Panc1 (cell line): ENCODE results near the gene CDK5RAP3. TPM values are rescaled to one million over a fixed set of nuclear protein-coding genes. Genes with fewer than 3 reads are reported as not detected.

Source experiments
- ATAC-seq: fragments of 200-7000 bp; cut with Tn5 transposase; 2 replicates; pipeline ENCODE4 v1.9.1; 2020; ENCODE audit warnings: mild to moderate bottlenecking, moderate library complexity
- BruUV-seq: library from RNA; stranded (reverse); fragments of 400-500 nt; replicated peaks from 2 replicates; lab custom pipeline; 2021; lab: Mats Ljungman, UMichigan
- CTCF ChIA-PET: fragments of 300-600 bp; sonication (Branson Sonifier 250); formaldehyde crosslinking; loops from one replicate; lab custom pipeline; 2022; ENCODE audit warnings: antibody characterized with exemption; lab: Charles Lee
- POLR2A ChIA-PET: fragments of 300-600 bp; sonication (Branson Sonifier 250); formaldehyde crosslinking; loops from one replicate; lab custom pipeline; 2022; ENCODE audit warnings: antibody characterized with exemption; lab: Charles Lee
- DNase-seq: peaks from one replicate; pipeline ENCODE4 v3.0.0-alpha.2; 2010; ENCODE audit warnings: low read depth, low spot score
- H3K27ac ChIP-seq: 2 replicates; pipeline ENCODE4 v1.5.1; 2011; ENCODE audit warnings: mild to moderate bottlenecking, low read length, inconsistent platforms
- H3K27me3 ChIP-seq: fragments of 200-500 bp; sonication (Bioruptor generic); 2 replicates; pipeline ENCODE4 v1.6.0; 2014; ENCODE audit warnings: low read length, inconsistent platforms; ENCODE audit not compliant: control insufficient read depth, insufficient read depth
- H3K36me3 ChIP-seq: fragments of 200-500 bp; sonication (Bioruptor generic); 2 replicates; pipeline ENCODE4 v1.5.1; 2014; ENCODE audit warnings: inconsistent platforms, mild to moderate bottlenecking, low read length, moderate library complexity; ENCODE audit not compliant: control insufficient read depth, insufficient read depth
- H3K4me1 ChIP-seq: 2 replicates; pipeline ENCODE4 v1.5.1; 2011; ENCODE audit warnings: inconsistent platforms, mild to moderate bottlenecking, low read length, moderate library complexity; ENCODE audit not compliant: control insufficient read depth, insufficient read depth
- H3K4me3 ChIP-seq, 2 experiments: 2 replicates each; pipeline ENCODE4 v1.5.1; 2011 to 2012; ENCODE audit warnings: low read depth in 2 of 2, low read length in 2 of 2, mild to moderate bottlenecking in 2 of 2, inconsistent platforms in 1 of 2, moderate library complexity in 1 of 2
- H3K9me3 ChIP-seq: fragments of 200-500 bp; sonication (Bioruptor generic); 2 replicates; pipeline ENCODE4 v1.5.1; 2014; ENCODE audit warnings: low read depth, mild to moderate bottlenecking, inconsistent platforms, low read length, moderate library complexity; ENCODE audit not compliant: control insufficient read depth, insufficient read depth
- CTCF ChIP-seq: fragments of 450-650 bp; IDR thresholded peaks from 2 replicates; pipeline ENCODE4 v1.5.1; 2017; ENCODE audit warnings: mild to moderate bottlenecking
- POLR2AphosphoS5 ChIP-seq: IDR thresholded peaks from 2 replicates; pipeline ENCODE4 v1.6.1; 2012; ENCODE audit warnings: mild to moderate bottlenecking, low read depth, low read length, moderate library complexity
- REST ChIP-seq, 2 experiments: IDR thresholded peaks; 2 replicates each; pipeline ENCODE4 v1.6.1; 2011 to 2012; ENCODE audit warnings: low read depth in 2 of 2, control low read depth in 1 of 2, low read length in 1 of 2, mild to moderate bottlenecking in 1 of 2, moderate library complexity in 1 of 2; ENCODE audit not compliant: insufficient read depth in 1 of 2
- SIN3A ChIP-seq: IDR thresholded peaks from 2 replicates; pipeline ENCODE4 v1.6.1; 2012; ENCODE audit warnings: low read depth, mild to moderate bottlenecking, low read length, moderate library complexity, borderline replicate concordance; ENCODE audit not compliant: insufficient read depth
- TCF7L2 ChIP-seq: IDR thresholded peaks from 2 replicates; pipeline ENCODE4 v1.6.1; 2011; ENCODE audit warnings: mild to moderate bottlenecking, low read depth, low read length, inconsistent platforms
- in situ Hi-C: cut with HindIII; loops from 2 replicates; pipeline ENCODE4 v1.10.0; 2016; ENCODE audit warnings: low sequenced_read_pairs, low pct_unique_long_range_greater_than_20kb
- intact Hi-C: fragments of 100-400 bp; cut with micrococcal nuclease; formaldehyde crosslinking; loops from one replicate; pipeline ENCODE4 v1.10.0; 2022; ENCODE audit not compliant: unreplicated experiment
- total RNA-seq: library from RNA; stranded (reverse); gene quantifications from one replicate; pipeline ENCODE4 v1.2.1, GENCODE V29; 2021; ENCODE audit not compliant: unreplicated experiment

The CDK5RAP3 gene
- total RNA-seq, 1 experiment from 2014 or later, result 193 TPM

GRCh38 chr17:47989159-47989558 lies 18.2 kb downstream of the CDK5RAP3 start:
- Histone ChIP-seq H3K9me3 (no peaks in the 10 kb centered on the region), H3K27ac (no peak overlapping the region; the same call in 1 of the 2 replicates), H3K27me3 (no peaks in the 10 kb centered on the region), H3K4me3 (no peak overlapping the region), H3K4me1 (peaks cover 16% of the 10 kb centered on the region), H3K36me3 (no peaks in the 10 kb centered on the region)
- POLR2A ChIA-PET, result no interaction called here
- intact Hi-C loops (no loop called here), in situ Hi-C loops (no loop called here)
- TF ChIP-seq REST (IDR thresholded peaks at IDR 0.05; ENCODE audit: insufficient read depth in 1 of 2, low read depth in 2 of 2, low read length in 1 of 2), result no peak
- TF ChIP-seq CTCF, result no peak
- no peak for TF ChIP-seq TCF7L2
- no peak for TF ChIP-seq POLR2AphosphoS5
- TF ChIP-seq SIN3A, result no peak
- no peak for ATAC-seq
- DNase-seq, result no peak
- BruUV-seq, result no TSS peak
- CTCF ChIA-PET, result no interaction called here

DNA sequence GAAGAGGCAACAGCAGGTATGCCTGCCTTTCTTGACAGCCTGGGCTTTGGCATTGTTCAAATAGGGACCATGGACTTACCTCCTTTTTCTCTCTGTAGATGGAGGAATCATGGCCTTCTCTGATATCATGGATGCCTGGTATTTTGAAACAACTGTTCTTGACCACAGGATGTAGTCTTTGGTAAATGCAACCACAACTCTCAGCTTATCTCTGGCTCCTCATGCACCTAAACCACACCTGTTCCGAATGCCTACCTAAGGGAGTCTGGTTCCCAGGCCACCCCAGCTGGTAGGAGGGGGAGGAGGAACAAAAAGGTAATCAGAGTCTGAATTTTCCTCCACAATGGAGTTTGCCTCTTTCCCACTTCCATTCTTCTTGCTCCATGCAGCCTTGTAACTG lies 18.8 kb downstream of the CDK5RAP3 start:
- Histone ChIP-seq H3K36me3 (no peaks in the 10 kb centered on the region), H3K4me3 (no peak overlapping the region), H3K27me3 (no peaks in the 10 kb centered on the region), H3K4me1 (peaks cover 16% of the 10 kb centered on the region), H3K27ac (no peak overlapping the region), H3K9me3 (no peaks in the 10 kb centered on the region)
- ATAC-seq (no peak), DNase-seq (no peak)
- CTCF ChIA-PET, result no interaction called here
- POLR2A ChIA-PET, result no interaction called here
- TF ChIP-seq POLR2AphosphoS5, result no peak
- TF ChIP-seq TCF7L2, result no peak
- TF ChIP-seq CTCF, result no peak
- TF ChIP-seq REST (IDR thresholded peaks at IDR 0.05; ENCODE audit: insufficient read depth in 1 of 2, low read depth in 2 of 2, low read length in 1 of 2), result no peak
- no peak for TF ChIP-seq SIN3A
- BruUV-seq, result no TSS peak
- in situ Hi-C loops, result no loop called here
- intact Hi-C loops, result no loop called here
